Liver (tissue), 3 donors: ENCODE results near the gene LMOD3.

Experiments used
- JUND ChIP-seq, 2 donors: IDR thresholded peaks; 2 replicates each; pipeline ENCODE4 v1.6.1; 2016; ENCODE audit warnings: antibody characterized with exemption in 2 of 2
- RXRA ChIP-seq, 2 donors: IDR thresholded peaks; 2 replicates each; pipeline ENCODE4 v1.6.1; 2017 to 2018; ENCODE audit warnings: antibody characterized with exemption in 2 of 2, mild to moderate bottlenecking in 1 of 2
- TAF1 ChIP-seq: conservative IDR thresholded peaks from 2 replicates; pipeline ENCODE4 v1.6.1; 2016; ENCODE audit warnings: antibody characterized with exemption, mild to moderate bottlenecking
- TF ChIP-seq, protein P1 (sequence below): fragments of 150-350 bp; IDR thresholded peaks from 2 replicates; pipeline ENCODE4 v1.5.1; 2017; ENCODE audit warnings: improper control_type of control experiment, low read depth, low read length; ENCODE audit not compliant: missing input control
- donor health status: healthy.
- donor health status: healthy.

DNA sequence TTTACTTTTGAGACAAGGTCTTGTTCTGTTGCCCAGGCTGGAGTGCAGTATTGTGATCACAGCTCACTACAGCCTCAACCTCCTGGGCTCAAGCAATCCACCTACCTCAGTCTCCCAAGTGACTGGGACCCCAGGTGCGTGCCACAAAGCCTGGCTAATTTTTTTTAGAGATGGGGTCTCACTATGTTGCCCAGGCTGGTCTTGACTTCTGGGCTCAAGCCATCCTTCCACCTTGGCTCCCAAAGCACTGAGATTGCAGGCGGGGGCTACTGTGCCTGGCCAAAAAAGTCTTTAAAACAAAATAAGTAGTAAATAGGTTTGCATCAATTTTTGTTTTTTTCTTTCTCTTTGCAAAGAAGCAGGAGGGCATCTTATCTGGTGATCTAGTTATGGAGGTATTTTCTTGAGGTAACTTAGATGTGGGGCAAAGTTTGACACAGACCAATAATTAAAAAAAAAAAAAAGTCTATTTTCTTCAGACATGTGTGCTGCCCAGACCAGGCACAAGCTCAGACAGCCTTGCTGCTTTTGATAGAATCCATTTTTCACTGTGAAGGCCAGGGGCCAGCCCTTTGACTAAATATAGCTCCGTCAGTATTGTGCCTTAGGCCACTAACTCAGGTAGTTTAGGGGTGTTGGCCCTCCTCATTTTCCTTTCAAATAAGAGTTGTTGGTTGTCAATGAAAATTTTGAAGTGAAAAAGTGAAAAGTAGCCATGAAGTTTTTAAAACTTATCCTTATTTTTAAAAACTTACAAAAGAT, 35.2 kb downstream of the LMOD3 start:
- TF ChIP-seq, protein P1, sequence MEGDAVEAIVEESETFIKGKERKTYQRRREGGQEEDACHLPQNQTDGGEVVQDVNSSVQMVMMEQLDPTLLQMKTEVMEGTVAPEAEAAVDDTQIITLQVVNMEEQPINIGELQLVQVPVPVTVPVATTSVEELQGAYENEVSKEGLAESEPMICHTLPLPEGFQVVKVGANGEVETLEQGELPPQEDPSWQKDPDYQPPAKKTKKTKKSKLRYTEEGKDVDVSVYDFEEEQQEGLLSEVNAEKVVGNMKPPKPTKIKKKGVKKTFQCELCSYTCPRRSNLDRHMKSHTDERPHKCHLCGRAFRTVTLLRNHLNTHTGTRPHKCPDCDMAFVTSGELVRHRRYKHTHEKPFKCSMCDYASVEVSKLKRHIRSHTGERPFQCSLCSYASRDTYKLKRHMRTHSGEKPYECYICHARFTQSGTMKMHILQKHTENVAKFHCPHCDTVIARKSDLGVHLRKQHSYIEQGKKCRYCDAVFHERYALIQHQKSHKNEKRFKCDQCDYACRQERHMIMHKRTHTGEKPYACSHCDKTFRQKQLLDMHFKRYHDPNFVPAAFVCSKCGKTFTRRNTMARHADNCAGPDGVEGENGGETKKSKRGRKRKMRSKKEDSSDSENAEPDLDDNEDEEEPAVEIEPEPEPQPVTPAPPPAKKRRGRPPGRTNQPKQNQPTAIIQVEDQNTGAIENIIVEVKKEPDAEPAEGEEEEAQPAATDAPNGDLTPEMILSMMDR, result no peak
- no peak for TF ChIP-seq TAF1
- TF ChIP-seq RXRA (IDR thresholded peaks at IDR 0.05), result no peak
- TF ChIP-seq JUND (IDR thresholded peaks at IDR 0.05), result no peak
